GM12878 (cell line): ENCODE results near the gene PRMT1. TPM values are rescaled to one million over a fixed set of nuclear protein-coding genes. Genes with fewer than 3 reads are reported as not detected.

Experiments
- ATAC-seq: fragments of 200-7000 bp; cut with Tn5 transposase; 3 replicates; pipeline ENCODE4 v1.9.1; 2020; ENCODE audit warnings: mild to moderate bottlenecking, moderate library complexity
- BruUV-seq: library from RNA; stranded (reverse); fragments of 400-500 nt; replicated peaks from 2 replicates; lab custom pipeline; 2021; lab: Mats Ljungman, UMichigan
- CTCF ChIA-PET: fragments of 300-600 bp; sonication (Branson Sonifier 250); formaldehyde crosslinking; extraction: SDS; loops from one replicate; lab custom pipeline; 2021; ENCODE audit warnings: inconsistent platforms; lab: Yijun Ruan, JAX
- POLR2A ChIA-PET: fragments of 350-600 bp; formaldehyde crosslinking; extraction: SDS; loops from one replicate; lab custom pipeline; 2021; ENCODE audit warnings: inconsistent platforms; lab: Charles Lee
- RAD21 ChIA-PET: fragments of 300-600 bp; sonication (Branson Sonifier 250); formaldehyde crosslinking; loops from one replicate; lab custom pipeline; 2023; ENCODE audit warnings: antibody characterized with exemption; ENCODE audit not compliant: unreplicated experiment; lab: Charles Lee
- SMC1A ChIA-PET: fragments of 300-600 bp; sonication (Branson Sonifier 250); formaldehyde crosslinking; loops from one replicate; lab custom pipeline; 2023; ENCODE audit not compliant: unreplicated experiment, uncharacterized antibody; lab: Charles Lee
- DNase-seq: peaks from one replicate; pipeline ENCODE4 v3.0.0-alpha.2; 2011; ENCODE audit warnings: low read depth, low spot score
- FAIRE-seq: peaks from 3 replicates; lab custom pipeline; 2011; peaks lifted over from hg19 to GRCh38; lab: Jason Lieb, UNC
- H2AFZ ChIP-seq: 2 replicates; pipeline ENCODE4 v1.6.0; 2011; ENCODE audit warnings: low read depth, low read length, control low read depth; ENCODE audit not compliant: control insufficient read depth
- H3K27ac ChIP-seq: 2 replicates; pipeline ENCODE4 v1.5.1; 2011; ENCODE audit warnings: control low read depth; ENCODE audit not compliant: control insufficient read depth, insufficient read depth
- H3K27me3 ChIP-seq, 2 experiments: replicated peaks in 1 of 2; 2 replicates each; pipeline versions ENCODE4 v1.6.0 to v1.6.1; 2011; ENCODE audit warnings: low read length in 1 of 2; ENCODE audit not compliant: control insufficient read depth in 2 of 2, insufficient read depth in 2 of 2
- H3K36me3 ChIP-seq, 2 experiments: 2 replicates each; pipeline ENCODE4 v1.5.1; 2011; ENCODE audit warnings: low read length in 1 of 2; ENCODE audit not compliant: control insufficient read depth in 2 of 2, insufficient read depth in 2 of 2
- H3K4me1 ChIP-seq: 2 replicates; pipeline ENCODE4 v1.6.1; 2011; ENCODE audit warnings: mild to moderate bottlenecking, low read length, moderate library complexity, mixed read lengths; ENCODE audit not compliant: control insufficient read depth, insufficient read depth
- H3K4me2 ChIP-seq: 2 replicates; pipeline ENCODE4 v1.6.0; 2011; ENCODE audit warnings: control low read depth; ENCODE audit not compliant: control insufficient read depth, insufficient read depth
- H3K4me3 ChIP-seq: fragments of 200-600 bp; sonication (generic); 2 replicates; pipeline ENCODE4 v1.5.1; 2016
- H3K79me2 ChIP-seq: 2 replicates; pipeline ENCODE4 v1.6.0; 2011; ENCODE audit warnings: low read length; ENCODE audit not compliant: control insufficient read depth, insufficient read depth
- H3K9ac ChIP-seq: 2 replicates; pipeline ENCODE4 v1.8.0; 2011; ENCODE audit warnings: low read length, control low read depth, mixed read lengths; ENCODE audit not compliant: control insufficient read depth, insufficient read depth
- H3K9me3 ChIP-seq: replicated peaks from 3 replicates; pipeline ENCODE4 v1.5.1; 2011; ENCODE audit warnings: mild to moderate bottlenecking, low read length; ENCODE audit not compliant: control insufficient read depth, insufficient read depth
- H4K20me1 ChIP-seq: 2 replicates; pipeline ENCODE4 v1.6.0; 2011; ENCODE audit not compliant: control insufficient read depth, insufficient read depth
- CBX3 ChIP-seq: fragments of 200-600 bp; sonication (generic); IDR thresholded peaks from 2 replicates; pipeline ENCODE4 v1.6.1; 2016; ENCODE audit warnings: low read depth, borderline replicate concordance
- CREM ChIP-seq: IDR thresholded peaks from 2 replicates; pipeline ENCODE4 v1.6.1; 2014; ENCODE audit warnings: antibody characterized with exemption, low read depth
- EGR1 ChIP-seq, 2 experiments: IDR thresholded peaks; 1 replicate in 1 of 2; 2 replicates in 1 of 2; pipeline ENCODE4 v1.6.1; 2011 to 2012; ENCODE audit warnings: low read depth in 2 of 2, low read length in 2 of 2, borderline replicate concordance in 1 of 2, mild to moderate bottlenecking in 1 of 2, moderate library complexity in 1 of 2
- ESRRA ChIP-seq: IDR thresholded peaks from 2 replicates; pipeline ENCODE4 v1.6.1; 2012; ENCODE audit warnings: mild to moderate bottlenecking, low read length, improper control_type of control experiment
- GATAD2B ChIP-seq: fragments of 450-650 bp; conservative IDR thresholded peaks from 2 replicates; pipeline ENCODE4 v1.6.1; 2017; ENCODE audit warnings: low read depth, mild to moderate bottlenecking, moderate library complexity
- LARP7 ChIP-seq: fragments of 450-650 bp; IDR thresholded peaks from 2 replicates; pipeline ENCODE4 v1.6.1; 2017; ENCODE audit warnings: mild to moderate bottlenecking
- NFYB ChIP-seq: IDR thresholded peaks from 2 replicates; pipeline ENCODE4 v1.6.1; 2011; ENCODE audit warnings: low read depth, mild to moderate bottlenecking, low read length, improper control_type of control experiment, moderate library complexity; ENCODE audit not compliant: insufficient read depth
- PAX5 ChIP-seq: IDR thresholded peaks from 2 replicates; pipeline ENCODE4 v1.6.1; 2011; ENCODE audit warnings: low read depth, low read length, borderline replicate concordance
- RAD51 ChIP-seq: fragments of 450-650 bp; IDR thresholded peaks from 2 replicates; pipeline ENCODE4 v1.6.1; 2016; ENCODE audit warnings: moderate library complexity, mild to moderate bottlenecking, inconsistent platforms
- RB1 ChIP-seq: fragments of 450-650 bp; formaldehyde crosslinking; IDR thresholded peaks from 2 replicates; pipeline ENCODE4 v1.6.1; 2017; ENCODE audit warnings: mild to moderate bottlenecking, borderline replicate concordance
- SP1 ChIP-seq: IDR thresholded peaks from one replicate; pipeline ENCODE4 v1.6.1; 2011; ENCODE audit warnings: low read depth, low read length
- STAT3 ChIP-seq: IDR thresholded peaks from 2 replicates; pipeline ENCODE4 v1.6.1; 2011; ENCODE audit warnings: low read depth, low read length, improper control_type of control experiment
- TAF1 ChIP-seq: IDR thresholded peaks from 2 replicates; pipeline ENCODE4 v1.6.1; 2011; ENCODE audit warnings: mild to moderate bottlenecking, low read depth, low read length, borderline replicate concordance
- TCF7 ChIP-seq: IDR thresholded peaks from 2 replicates; pipeline ENCODE4 v1.6.1; 2014; ENCODE audit warnings: antibody characterized with exemption, borderline replicate concordance
- WRNIP1 ChIP-seq: IDR thresholded peaks from 2 replicates; pipeline ENCODE4 v1.6.1; 2011; ENCODE audit warnings: low read depth, low read length, improper control_type of control experiment, borderline replicate concordance
- YY1 ChIP-seq: IDR thresholded peaks from 2 replicates; pipeline ENCODE4 v1.6.1; 2011; ENCODE audit warnings: low read depth, mild to moderate bottlenecking, low read length
- ZBED1 ChIP-seq: IDR thresholded peaks from 2 replicates; pipeline ENCODE4 v1.6.1; 2016; ENCODE audit warnings: borderline replicate concordance
- WGBS: methylation state at CpG from one replicate; pipeline ENCODE4 v1.1.6; 2016; ENCODE audit warnings: low lambda C conversion rate; ENCODE audit not compliant: insufficient replicate concordance, insufficient coverage; ENCODE audit errors: missing lambda C conversion rate; 5-methylcytosine and 5-hydroxymethylcytosine counted together
- in situ Hi-C: fragments of 300-500 bp; cut with MboI; formaldehyde crosslinking; loops from 9 replicates; pipeline ENCODE4 v1.14.3; 2018; ENCODE audit warnings: mixed read lengths
- intact Hi-C: fragments of 100-400 bp; cut with micrococcal nuclease; formaldehyde crosslinking; loops from one replicate; pipeline ENCODE4 v1.14.2; 2022; ENCODE audit not compliant: unreplicated experiment
- polyA plus RNA-seq, 11 experiments: library from polyadenylated mRNA; depleted of rRNA in 4 of 11; unstranded in 6 of 11; stranded (reverse) in 5 of 11; fragments of >200 nt; fragmentation: Nextera tagmentation in 4 of 11; fragmentation: Illumina TruSeq in 1 of 11; extraction: Ambion mirVana in 4 of 11; extraction: Trizol in 1 of 11; gene quantifications; 1 replicate in 1 of 11; 2 replicates in 10 of 11; pipeline versions ENCODE4 v1.2.1 to v1.2.3, GENCODE V29; 2011 to 2016; ENCODE audit warnings: inconsistent platforms in 2 of 11, missing spikeins in 2 of 11, low read depth in 1 of 11
- total RNA-seq, 4 experiments: library from RNA; depleted of rRNA in 3 of 4; stranded (reverse); fragments of >200 nt in 3 of 4; fragmentation: Illumina TruSeq in 1 of 4; extraction: Trizol in 1 of 4; gene quantifications; 2 replicates each; pipeline versions ENCODE4 v1.2.1 to v1.2.3, GENCODE V29; 2013 to 2021
- TF ChIP-seq, protein P1 (sequence below): fragments of 450-650 bp; IDR thresholded peaks from 2 replicates; pipeline ENCODE4 v1.6.1; 2017; ENCODE audit warnings: mild to moderate bottlenecking, moderate library complexity

Gene PRMT1
- total and polyA plus RNA-seq, 10 of the 15 experiments (the other 5 are each of a cell fraction or from before 2014, with no cell fraction given) = 19.9 to 667 (median 444) TPM

DNA sequence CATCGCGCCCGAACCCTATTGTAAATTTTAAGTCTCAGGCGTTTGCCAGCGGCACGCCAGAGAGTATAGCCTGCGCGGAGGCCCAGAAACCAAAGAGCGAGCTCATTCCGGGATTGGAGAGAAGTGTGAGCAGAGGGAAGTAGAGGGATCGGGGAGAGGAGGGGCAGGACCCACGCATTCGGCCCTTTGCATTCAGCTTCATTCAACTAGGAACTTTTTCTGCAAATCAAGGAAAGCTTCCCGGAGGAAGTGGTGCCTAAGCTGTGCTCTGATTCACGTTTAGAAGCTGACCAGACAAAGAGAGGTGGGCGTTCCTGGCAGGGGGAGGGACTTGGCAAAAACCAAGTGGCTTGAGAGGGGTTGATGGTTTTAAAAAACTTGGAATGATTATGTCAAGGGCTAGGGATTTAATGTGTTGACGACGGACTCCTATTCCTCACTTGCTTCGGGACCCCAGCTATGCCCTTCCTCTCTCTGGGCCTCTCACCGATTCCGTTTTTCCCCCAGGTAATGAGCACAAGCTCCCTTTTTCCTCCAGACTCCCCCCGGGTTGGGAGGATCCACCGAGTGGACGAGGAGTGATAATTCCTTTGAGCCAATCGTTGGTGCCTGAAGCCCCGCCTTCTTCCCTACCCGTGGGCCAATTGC lies 811 bp upstream of the PRMT1 start:
- Histone ChIP-seq H3K79me2 (peaks cover 41% of the 10 kb centered on the region), H3K4me3 (peak overlapping the region; percentile 94), H3K36me3 (peaks cover 0 to 3% of the 10 kb centered on the region in 2 experiments; a peak in 3 of 4 replicates), H4K20me1 (peaks cover 10% of the 10 kb centered on the region), H3K27ac (peak overlapping the region; percentile 99), H3K9ac (peak overlapping the region; percentile 91), H3K4me2 (peak overlapping the region; percentile 72), H2AFZ (peak overlapping the region; percentile 95), H3K4me1 (peaks cover 38% of the 10 kb centered on the region), H3K9me3 (no peaks in the 10 kb centered on the region), H3K27me3 (no peaks in the 10 kb centered on the region)
- intact Hi-C loops = loop anchor here (1.0 to 5.0 kb wide), 4 partner anchors 36 to 191 kb away; partner anchors contain the start of genes PNKP, RPS11 and RRAS
- under 1% methylated on average over 27 of the region's 27 CpGs for WGBS
- no TSS peak for BruUV-seq
- CTCF ChIA-PET = interaction anchor here (1.1 to 10.5 kb wide), 9 partner anchors 10 to 203 kb away, joined by 3 to 130 read pairs (median 5); partner anchors contain the start of genes BCL2L12, IRF3, PRR12 and RRAS
- ATAC-seq (peak; percentile 19), DNase-seq (peak; percentile 84), FAIRE-seq (peak; percentile 99)
- POLR2A ChIA-PET = interaction anchor here (0.5 to 11.2 kb wide), 28 partner anchors 10 to 718 kb away, joined by 3 to 200 read pairs (median 4); partner anchors contain the start of genes AP2A1, BCL2L12, IRF3 and MED25
- in situ Hi-C loops = no loop called here
- RAD21 ChIA-PET = interaction anchor here (0.7 to 8.6 kb wide), 17 partner anchors 11 to 496 kb away, joined by 3 to 131 read pairs (median 4); partner anchors contain the start of genes AP2A1, BCL2L12, IRF3 and NOSIP
- SMC1A ChIA-PET = interaction anchor here (0.5 to 2.7 kb wide), 14 partner anchors 12 to 309 kb away, joined by 3 to 11 read pairs (median 3); partner anchors contain the start of genes FUZ, NOSIP, PRR12 and PRRG2
- TF ChIP-seq LARP7 (peak; percentile 41; the same call in 1 of the 2 replicates), PAX5 (0 out of 2 replicates have a peak, but pooled peaks have one; percentile 36), TCF7 (no peak), STAT3 (no peak), RAD51 (peak; percentile 30; the same call in 1 of the 2 replicates), TAF1 (peak; percentile 93), RB1 (peak; percentile 82; the same call in 1 of the 2 replicates), ESRRA (no peak; the same call in 1 of the 2 replicates), CBX3 (no peak), SP1 (peak; percentile 77), CREM (no peak; the same call in 1 of the 2 replicates), EGR1 (IDR thresholded peaks at IDR 0.05; ENCODE audit: borderline replicate concordance in 1 of 2, low read depth in 2 of 2, low read length in 2 of 2) (no peak; a peak in 1 of 3 replicates), NFYB (no peak), WRNIP1 (no peak), YY1 (peak; percentile 37; the same call in 1 of the 2 replicates), GATAD2B (no peak; the same call in 1 of the 2 replicates), ZBED1 (0 out of 2 replicates have a peak, but pooled peaks have one; percentile 22)
- TF ChIP-seq, protein P1, sequence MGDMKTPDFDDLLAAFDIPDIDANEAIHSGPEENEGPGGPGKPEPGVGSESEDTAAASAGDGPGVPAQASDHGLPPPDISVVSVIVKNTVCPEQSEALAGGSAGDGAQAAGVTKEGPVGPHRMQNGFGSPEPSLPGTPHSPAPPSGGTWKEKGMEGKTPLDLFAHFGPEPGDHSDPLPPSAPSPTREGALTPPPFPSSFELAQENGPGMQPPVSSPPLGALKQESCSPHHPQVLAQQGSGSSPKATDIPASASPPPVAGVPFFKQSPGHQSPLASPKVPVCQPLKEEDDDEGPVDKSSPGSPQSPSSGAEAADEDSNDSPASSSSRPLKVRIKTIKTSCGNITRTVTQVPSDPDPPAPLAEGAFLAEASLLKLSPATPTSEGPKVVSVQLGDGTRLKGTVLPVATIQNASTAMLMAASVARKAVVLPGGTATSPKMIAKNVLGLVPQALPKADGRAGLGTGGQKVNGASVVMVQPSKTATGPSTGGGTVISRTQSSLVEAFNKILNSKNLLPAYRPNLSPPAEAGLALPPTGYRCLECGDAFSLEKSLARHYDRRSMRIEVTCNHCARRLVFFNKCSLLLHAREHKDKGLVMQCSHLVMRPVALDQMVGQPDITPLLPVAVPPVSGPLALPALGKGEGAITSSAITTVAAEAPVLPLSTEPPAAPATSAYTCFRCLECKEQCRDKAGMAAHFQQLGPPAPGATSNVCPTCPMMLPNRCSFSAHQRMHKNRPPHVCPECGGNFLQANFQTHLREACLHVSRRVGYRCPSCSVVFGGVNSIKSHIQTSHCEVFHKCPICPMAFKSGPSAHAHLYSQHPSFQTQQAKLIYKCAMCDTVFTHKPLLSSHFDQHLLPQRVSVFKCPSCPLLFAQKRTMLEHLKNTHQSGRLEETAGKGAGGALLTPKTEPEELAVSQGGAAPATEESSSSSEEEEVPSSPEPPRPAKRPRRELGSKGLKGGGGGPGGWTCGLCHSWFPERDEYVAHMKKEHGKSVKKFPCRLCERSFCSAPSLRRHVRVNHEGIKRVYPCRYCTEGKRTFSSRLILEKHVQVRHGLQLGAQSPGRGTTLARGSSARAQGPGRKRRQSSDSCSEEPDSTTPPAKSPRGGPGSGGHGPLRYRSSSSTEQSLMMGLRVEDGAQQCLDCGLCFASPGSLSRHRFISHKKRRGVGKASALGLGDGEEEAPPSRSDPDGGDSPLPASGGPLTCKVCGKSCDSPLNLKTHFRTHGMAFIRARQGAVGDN = no peak; the same call in 1 of the 2 replicates
